ENCODE measurements around the gene WWC1.
"Not testable (repeated sequence)": the region's sequence is repeated elsewhere in the genome, so short reads cannot be mapped to it uniquely, and the experiment has no call there.

Gene WWC1

GRCh38 chr5:168334695-168335094 lies 43.2 kb downstream of the WWC1 start:
- no peak for DNase-seq (ENCODE audit: low read depth in 2 of 2)

GRCh38 chr5:168337361-168337760 lies 45.9 kb downstream of the WWC1 start:
- DNase-seq (ENCODE audit: low read depth in 2 of 2) = no peak

- no peak for DNase-seq (ENCODE audit: low read depth in 2 of 2)
Measured at GRCh38 chr5:168339109-168339771, 47.8 kb downstream of the WWC1 start.

- not testable (repeated sequence) for DNase-seq (ENCODE audit: low read depth in 2 of 2)
Measured at GRCh38 chr5:168339772-168340140, 48.3 kb downstream of the WWC1 start.

GRCh38 chr5:168340487-168340886 lies 49.0 kb downstream of the WWC1 start:
- no peak for DNase-seq (ENCODE audit: low read depth in 2 of 2)

- no peak for DNase-seq (ENCODE audit: low read depth in 2 of 2)
Measured at GRCh38 chr5:168341178-168341577, 49.7 kb downstream of the WWC1 start.

GRCh38 chr5:168342151-168342825 lies 50.8 kb downstream of the WWC1 start:
- no peak for DNase-seq (ENCODE audit: low read depth in 2 of 2)

- no peak for DNase-seq (ENCODE audit: low read depth in 2 of 2)
Measured at GRCh38 chr5:168342985-168343384, 51.5 kb downstream of the WWC1 start.

GRCh38 chr5:168346417-168346816 lies 55.0 kb downstream of the WWC1 start:
- DNase-seq (ENCODE audit: low read depth in 2 of 2) = no peak

GRCh38 chr5:168347368-168348083 lies 56.1 kb downstream of the WWC1 start:
- DNase-seq (ENCODE audit: low read depth in 2 of 2) = no peak

GRCh38 chr5:168348084-168348414 lies 56.6 kb downstream of the WWC1 start:
- DNase-seq (ENCODE audit: low read depth in 2 of 2) = no peak

- no peak for DNase-seq (ENCODE audit: low read depth in 2 of 2)
Measured at GRCh38 chr5:168350315-168350714, 58.9 kb downstream of the WWC1 start.

- DNase-seq (ENCODE audit: low read depth in 2 of 2) = no peak
Measured at GRCh38 chr5:168353216-168353957, 61.9 kb downstream of the WWC1 start.

- no peak for DNase-seq (ENCODE audit: low read depth in 2 of 2)
Measured at GRCh38 chr5:168354397-168354796, 63.0 kb downstream of the WWC1 start.

- no peak for DNase-seq (ENCODE audit: low read depth in 2 of 2)
Measured at GRCh38 chr5:168356171-168356570, 64.7 kb downstream of the WWC1 start.

- DNase-seq (ENCODE audit: low read depth in 2 of 2) = no peak
Measured at GRCh38 chr5:168356592-168356991, 65.1 kb downstream of the WWC1 start.

GRCh38 chr5:168357876-168358275 lies 66.4 kb downstream of the WWC1 start:
- DNase-seq (ENCODE audit: low read depth in 2 of 2) = no peak

- DNase-seq (ENCODE audit: low read depth in 2 of 2) = no peak
Measured at GRCh38 chr5:168359820-168360460, 68.5 kb downstream of the WWC1 start.

GRCh38 chr5:168360521-168361285 lies 69.3 kb downstream of the WWC1 start:
- no peak for DNase-seq (ENCODE audit: low read depth in 2 of 2)

- no peak for DNase-seq (ENCODE audit: low read depth in 2 of 2)
Measured at GRCh38 chr5:168362097-168362885, 70.8 kb downstream of the WWC1 start.

Measured in stimulated activated CD8-positive, alpha-beta memory T cell treated with anti-CD3 and anti-CD28 coated beads, Interleukin-7, amount 100 ng/mL, for 4 hours (primary cell).